ENCODE results near the gene IKBKE. TPM values are rescaled to one million over a fixed set of nuclear protein-coding genes. Genes with fewer than 3 reads are reported as not detected.
A peak's percentile ranks its signal among the peaks of the same experiment; 100 is the strongest.
"Not testable (repeated sequence)": the region's sequence is repeated elsewhere in the genome, so short reads cannot be mapped to it uniquely, and the experiment has no call there.

The IKBKE gene
- total RNA-seq, 1 donor from 2014 or later, result 0.41 TPM

- DNase-seq (ENCODE audit: low spot score in 2 of 2) (no peak), FAIRE-seq (no peak)
These were observed 1.1 kb downstream of the IKBKE start for GRCh38 chr1:206471415-206471801.

GRCh38 chr1:206472024-206472423 is 1.7 kb downstream of the IKBKE start:
- FAIRE-seq (no peak), DNase-seq (ENCODE audit: low spot score in 2 of 2) (no peak)

GRCh38 chr1:206472454-206472853 is 2.2 kb downstream of the IKBKE start:
- no peak for DNase-seq (ENCODE audit: low spot score in 2 of 2)

GRCh38 chr1:206472886-206473285 is 2.6 kb downstream of the IKBKE start:
- FAIRE-seq (no peak), DNase-seq (ENCODE audit: low spot score in 2 of 2) (no peak)

More at GRCh38 chr1:206472454-206472853, 2.2 kb downstream of the IKBKE start:
- no peak for FAIRE-seq

- DNase-seq (ENCODE audit: low spot score in 2 of 2) (no peak), FAIRE-seq (no peak)
These were observed 5.8 kb downstream of the IKBKE start for GRCh38 chr1:206476058-206476457.

GRCh38 chr1:206476591-206476990 is 6.3 kb downstream of the IKBKE start:
- DNase-seq (ENCODE audit: low spot score in 2 of 2) (no peak), FAIRE-seq (no peak)

- DNase-seq (ENCODE audit: low spot score in 2 of 2) (no peak), FAIRE-seq (no peak)
These were observed 6.8 kb downstream of the IKBKE start for GRCh38 chr1:206477110-206477509.

GRCh38 chr1:206477581-206478380 is 7.5 kb downstream of the IKBKE start:
- no peak for FAIRE-seq
- DNase-seq (ENCODE audit: low spot score in 2 of 2), result no peak

GRCh38 chr1:206478746-206479145 is 8.5 kb downstream of the IKBKE start:
- DNase-seq (ENCODE audit: low spot score in 2 of 2), result no peak
- FAIRE-seq, result no peak

- FAIRE-seq (no peak), DNase-seq (ENCODE audit: low spot score in 2 of 2) (peak; percentile 68 to 86)
These were observed 9.2 kb downstream of the IKBKE start for GRCh38 chr1:206479183-206480125.

GRCh38 chr1:206480211-206480610 is 9.9 kb downstream of the IKBKE start:
- DNase-seq (ENCODE audit: low spot score in 2 of 2) (no peak), FAIRE-seq (no peak)

- DNase-seq (ENCODE audit: low spot score in 2 of 2) (no peak), FAIRE-seq (no peak)
These were observed 12.3 kb downstream of the IKBKE start for GRCh38 chr1:206482611-206483010.

- not testable (repeated sequence) for DNase-seq (ENCODE audit: low spot score in 2 of 2); FAIRE-seq
These were observed 13.6 kb downstream of the IKBKE start for GRCh38 chr1:206483864-206484263.

GRCh38 chr1:206484901-206485300 is 14.6 kb downstream of the IKBKE start:
- FAIRE-seq (no peak), DNase-seq (ENCODE audit: low spot score in 2 of 2) (no peak)

- DNase-seq (ENCODE audit: low spot score in 2 of 2), result no peak
- no peak for FAIRE-seq
These were observed 16.9 kb downstream of the IKBKE start for GRCh38 chr1:206486995-206487788.

- no peak for FAIRE-seq
- no peak for DNase-seq (ENCODE audit: low spot score in 2 of 2)
These were observed 17.7 kb downstream of the IKBKE start for GRCh38 chr1:206487970-206488369.

GRCh38 chr1:206488466-206488865 is 18.2 kb downstream of the IKBKE start:
- DNase-seq (ENCODE audit: low spot score in 2 of 2) (no peak), FAIRE-seq (no peak)

- peak; percentile 59 to 85 for DNase-seq (ENCODE audit: low spot score in 2 of 2)
- FAIRE-seq, result no peak
These were observed 19.9 kb downstream of the IKBKE start for GRCh38 chr1:206489980-206490770.

GRCh38 chr1:206490771-206491405 is 20.6 kb downstream of the IKBKE start:
- no peak for FAIRE-seq
- no peak for DNase-seq (ENCODE audit: low spot score in 2 of 2)
